Kidney tubule cell (primary cell): ENCODE measurements around the gene ADGRG1.
"Not testable (repeated sequence)": the region's sequence is repeated elsewhere in the genome, so short reads cannot be mapped to it uniquely, and the experiment has no call there.

Source experiments
- DNase-seq: peaks from one replicate; pipeline ENCODE4 v3.0.0-alpha.2; 2018; ENCODE audit warnings: low spot score

Gene ADGRG1

DNA sequence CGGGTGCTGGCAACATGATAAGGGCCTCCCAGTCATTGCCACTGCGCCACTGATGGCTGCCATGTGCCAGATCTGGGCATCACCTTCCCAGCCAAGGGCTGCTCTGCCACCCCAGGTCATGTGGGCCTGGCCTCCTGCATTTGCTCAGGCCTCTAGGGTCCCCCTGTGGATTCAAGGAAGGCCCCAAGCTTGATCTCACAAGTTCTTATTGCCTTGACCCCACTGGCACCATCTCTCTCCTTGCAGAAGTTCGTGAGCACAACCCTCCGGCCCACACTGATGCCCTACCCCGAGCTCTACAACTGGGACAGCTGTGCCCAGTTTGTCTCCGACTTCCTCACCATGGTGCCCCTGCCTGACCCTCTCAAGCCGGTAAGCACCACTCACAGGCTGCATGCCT lies 71.5 kb downstream of the ADGRG1 start:
- no peak for DNase-seq

DNA sequence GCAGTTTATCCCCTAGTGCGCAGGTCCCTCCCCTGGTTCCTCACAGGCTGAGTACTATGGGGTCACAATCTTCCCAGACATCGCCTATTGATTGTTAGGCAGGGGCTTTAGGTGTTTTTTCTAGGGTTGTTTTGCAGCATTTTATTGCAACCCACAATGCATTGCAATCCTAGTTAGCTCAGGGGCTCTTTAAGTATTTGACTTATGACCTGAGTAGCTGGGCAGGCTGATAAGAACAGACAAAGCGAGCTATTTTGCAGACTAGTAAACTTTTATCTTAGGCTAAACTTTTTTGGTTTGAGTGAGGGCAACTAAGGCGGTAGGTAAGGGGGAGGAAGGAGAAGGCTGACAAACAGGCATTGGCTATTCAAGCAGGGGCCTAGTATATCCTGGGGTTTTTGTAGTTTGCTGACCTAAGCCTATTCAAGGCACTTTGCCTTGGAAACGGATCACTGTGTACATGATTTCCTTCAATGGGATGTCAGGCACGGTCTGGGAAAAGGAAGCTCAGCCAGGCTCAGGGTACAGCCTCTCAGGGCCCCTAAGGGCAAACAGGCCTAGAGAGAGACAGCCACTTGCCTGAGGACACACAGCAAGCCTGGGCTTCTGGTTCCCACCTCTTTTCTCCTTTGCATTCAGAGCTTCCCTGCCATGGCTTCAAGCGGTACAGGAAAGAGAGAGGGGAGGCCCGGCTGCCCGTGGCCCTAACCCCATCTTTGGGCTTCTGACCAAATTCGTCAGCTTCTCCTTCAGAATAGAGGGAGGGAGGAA lies 72.5 kb downstream of the ADGRG1 start:
- no peak for DNase-seq

DNA sequence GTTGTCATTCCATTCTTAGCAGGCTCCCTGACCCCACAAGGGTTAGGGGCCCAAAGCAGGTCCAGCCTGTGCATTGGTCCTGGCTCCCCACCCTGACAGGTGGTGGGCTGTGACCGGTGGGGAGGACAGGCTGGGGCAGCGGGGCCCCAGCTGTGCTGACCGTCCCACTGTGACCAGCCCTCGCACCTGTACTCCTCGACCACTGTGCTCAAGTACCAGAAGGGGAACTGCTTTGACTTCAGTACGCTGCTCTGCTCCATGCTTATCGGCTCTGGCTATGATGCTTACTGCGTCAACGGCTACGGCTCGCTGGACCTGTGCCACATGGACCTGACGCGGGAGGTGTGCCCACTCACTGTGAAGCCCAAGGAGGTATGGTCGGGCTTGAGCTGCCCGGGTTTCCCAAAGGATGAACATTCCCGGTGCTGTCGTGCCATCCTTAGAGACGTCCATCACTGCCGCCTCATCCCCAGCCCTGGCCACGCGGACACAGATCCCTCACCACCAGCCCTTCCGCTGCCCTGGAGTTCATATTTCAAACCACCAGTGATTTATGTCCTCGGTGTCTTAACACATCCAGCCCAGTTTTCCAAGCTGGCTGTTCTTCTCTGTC lies 73.4 kb downstream of the ADGRG1 start:
- DNase-seq: no peak

DNA sequence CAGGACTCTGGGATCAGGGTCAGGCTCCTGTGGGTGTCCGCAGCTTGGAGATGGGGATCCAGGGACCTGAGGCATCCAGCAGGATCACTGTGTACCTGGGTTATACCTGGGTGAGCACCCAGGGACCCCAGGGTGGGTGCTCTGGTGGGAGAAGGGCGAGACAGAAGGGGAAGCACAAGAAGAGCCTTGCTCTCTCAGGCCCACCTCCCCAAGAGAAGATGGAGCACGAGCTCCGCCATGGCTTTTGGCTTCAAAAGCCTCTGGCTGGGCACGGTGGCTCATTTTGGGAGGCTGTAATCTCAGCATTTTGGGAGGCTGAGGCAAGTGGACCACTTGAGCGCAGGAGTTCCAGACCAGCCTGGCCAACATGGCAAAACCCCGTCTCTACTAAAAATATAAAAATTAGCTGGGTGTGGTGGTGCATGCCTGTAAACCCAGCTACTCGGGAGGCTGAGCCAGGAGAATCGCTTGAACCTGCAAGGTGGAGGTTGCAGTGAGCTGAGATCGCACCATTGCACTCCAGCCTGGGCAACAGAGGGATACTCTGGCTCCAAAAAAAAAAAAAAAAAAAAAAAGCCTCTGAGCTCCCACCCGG lies 75.1 kb downstream of the ADGRG1 start:
- DNase-seq: no peak

DNA sequence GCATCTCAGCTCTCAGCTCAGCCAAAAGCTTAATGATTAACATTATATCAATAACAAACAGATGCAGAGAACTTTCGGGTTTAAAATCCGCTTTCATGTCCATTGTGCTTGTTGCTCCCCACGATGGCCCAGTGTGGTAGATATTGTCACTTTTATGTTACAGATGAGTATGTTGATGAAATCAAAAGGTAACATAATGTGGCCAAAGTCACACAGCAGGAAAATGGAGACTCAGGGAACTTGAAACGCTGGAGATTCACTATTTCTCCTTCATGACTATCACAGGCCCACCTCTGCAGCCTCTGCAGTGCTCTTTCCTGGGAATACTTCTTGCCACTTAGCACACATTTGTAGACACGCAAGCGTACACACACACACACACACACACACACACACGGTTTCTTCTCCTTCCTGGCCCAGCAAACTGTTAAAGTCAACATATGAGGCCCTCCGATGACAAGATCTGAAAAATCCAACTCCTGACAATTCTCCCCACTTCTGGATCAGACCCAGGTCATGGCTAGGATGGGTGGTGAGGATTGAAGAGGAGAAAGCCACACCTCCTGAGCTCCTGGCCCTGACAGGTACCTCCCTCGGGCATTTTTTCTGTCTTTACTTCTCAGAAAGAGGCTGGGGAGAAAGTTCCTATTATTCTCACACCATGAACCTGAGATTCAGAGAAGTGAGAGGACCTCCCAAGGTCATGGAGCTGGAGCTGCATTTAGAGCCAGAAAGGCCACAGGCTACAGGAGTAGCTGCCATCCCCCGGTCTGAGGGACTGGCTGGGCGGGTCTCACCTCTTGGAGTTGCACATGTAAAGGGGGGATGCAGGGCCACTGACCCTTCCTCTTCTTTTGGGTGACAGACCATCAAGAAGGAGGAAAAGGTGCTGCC lies 75.8 kb downstream of the ADGRG1 start:
- DNase-seq: no peak

DNA sequence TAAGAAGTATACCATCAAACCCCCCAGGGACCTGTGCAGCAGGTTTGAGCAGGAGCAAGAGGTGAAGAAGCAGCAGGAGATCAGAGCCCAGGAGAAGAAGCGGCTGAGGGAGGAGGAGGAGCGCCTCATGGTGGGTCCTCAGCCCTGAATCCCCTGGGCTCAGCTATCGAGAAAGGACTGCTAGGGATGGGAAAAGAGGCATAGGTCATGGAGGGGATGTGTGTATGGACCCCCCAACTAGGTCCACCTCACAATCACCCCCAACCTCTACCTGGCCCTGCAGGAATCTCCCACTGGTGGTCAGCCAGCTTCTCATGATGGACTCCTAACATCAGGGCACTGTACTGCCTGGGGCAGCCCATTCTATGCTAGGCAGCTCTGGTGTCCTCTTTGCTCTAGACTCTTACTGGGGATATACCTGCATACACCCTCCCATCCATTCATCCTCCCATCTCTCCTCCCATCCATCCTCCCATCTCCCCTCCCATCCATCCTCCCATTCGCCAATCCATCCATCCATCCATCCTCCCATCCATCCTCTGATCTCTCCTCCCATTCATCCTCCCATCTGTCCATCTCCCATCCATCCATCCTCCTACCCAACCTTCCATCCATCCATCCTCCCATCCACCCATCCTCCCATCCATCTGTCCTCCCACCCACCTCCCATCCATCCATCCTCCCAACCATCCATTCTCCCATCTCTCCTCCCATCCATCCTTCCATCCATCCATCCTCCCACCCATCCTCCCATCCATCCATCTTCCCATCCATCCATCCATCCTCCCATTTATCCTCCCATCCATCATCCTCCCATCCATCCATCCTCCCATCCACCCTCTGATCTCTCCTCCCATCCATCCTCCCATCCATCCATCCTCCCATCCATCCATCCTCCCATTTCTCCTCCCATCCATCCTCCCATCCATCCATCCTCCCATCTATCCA lies 76.7 kb downstream of the ADGRG1 start:
- no peak for DNase-seq

DNA sequence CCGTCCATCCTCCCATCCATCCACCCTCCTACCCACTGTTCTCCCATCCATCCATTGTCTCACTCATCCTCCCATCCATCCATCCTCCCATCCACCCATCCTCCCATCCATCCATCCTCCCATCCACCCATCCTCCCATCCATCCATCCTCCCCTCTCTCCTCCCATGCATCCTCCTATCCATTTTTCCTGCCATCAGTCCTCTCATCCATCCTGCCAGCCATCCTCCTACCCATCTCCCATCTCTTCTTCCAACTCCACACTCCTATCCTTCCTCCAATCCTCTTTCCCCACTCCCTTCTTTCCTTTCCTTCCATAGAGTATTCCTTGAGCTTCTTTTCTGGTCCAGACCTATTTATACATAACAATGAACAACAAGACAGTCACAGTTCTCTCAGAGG lies 78.3 kb downstream of the ADGRG1 start:
- no peak for DNase-seq

DNA sequence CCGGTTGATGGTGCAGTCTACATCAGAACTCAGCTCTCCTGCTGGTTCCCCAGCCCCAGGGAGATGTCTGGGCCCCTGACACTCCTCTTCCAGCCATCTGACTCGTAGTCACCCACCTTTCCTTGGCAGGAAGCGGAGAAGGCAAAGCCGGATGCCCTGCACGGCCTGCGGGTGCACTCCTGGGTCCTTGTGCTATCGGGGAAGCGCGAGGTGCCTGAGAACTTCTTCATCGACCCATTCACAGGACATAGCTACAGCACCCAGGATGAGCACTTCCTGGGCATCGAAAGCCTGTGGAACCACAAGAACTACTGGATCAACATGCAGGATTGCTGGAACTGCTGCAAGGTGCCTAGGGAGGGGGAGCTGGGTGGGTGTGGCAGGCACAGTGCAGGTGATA lies 78.9 kb downstream of the ADGRG1 start:
- no peak for DNase-seq

DNA sequence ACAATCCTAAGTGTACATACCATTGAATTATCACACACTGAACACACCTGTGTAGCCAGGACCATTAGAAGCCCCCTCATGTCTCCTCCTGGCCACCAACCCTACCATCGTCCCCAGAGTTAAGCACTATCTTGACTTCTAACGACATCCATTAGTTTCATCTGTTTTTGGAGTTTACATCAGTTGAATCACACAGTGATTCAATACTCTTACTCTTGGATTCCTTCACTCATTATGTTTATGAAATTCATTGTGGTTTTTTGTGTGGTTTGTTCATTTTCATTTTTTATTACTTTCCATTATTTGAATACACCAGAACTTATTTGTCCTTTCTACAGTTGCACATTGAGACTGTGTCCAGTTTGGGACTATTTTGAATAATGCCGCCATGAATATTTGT lies 79.7 kb downstream of the ADGRG1 start:
- no peak for DNase-seq

DNA sequence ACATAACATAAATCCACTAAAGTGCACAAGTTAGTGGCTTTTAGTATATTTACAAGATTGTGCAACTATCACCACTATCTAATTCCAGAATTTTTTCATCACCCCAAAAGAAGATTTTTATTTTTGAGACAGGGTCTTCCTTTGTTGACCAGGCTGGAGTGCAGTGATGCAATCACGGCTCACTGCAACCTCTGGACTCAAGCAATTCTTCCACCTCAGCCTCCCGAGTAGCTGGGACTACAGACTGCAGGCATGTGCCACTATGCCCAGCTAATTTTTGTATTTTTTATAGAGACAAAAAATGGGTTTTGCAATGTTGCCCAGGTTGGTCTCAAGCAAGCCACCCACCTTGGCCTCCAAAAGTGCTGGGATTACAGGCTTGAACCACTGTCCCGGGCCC lies 81.2 kb downstream of the ADGRG1 start:
- no peak for DNase-seq

DNA sequence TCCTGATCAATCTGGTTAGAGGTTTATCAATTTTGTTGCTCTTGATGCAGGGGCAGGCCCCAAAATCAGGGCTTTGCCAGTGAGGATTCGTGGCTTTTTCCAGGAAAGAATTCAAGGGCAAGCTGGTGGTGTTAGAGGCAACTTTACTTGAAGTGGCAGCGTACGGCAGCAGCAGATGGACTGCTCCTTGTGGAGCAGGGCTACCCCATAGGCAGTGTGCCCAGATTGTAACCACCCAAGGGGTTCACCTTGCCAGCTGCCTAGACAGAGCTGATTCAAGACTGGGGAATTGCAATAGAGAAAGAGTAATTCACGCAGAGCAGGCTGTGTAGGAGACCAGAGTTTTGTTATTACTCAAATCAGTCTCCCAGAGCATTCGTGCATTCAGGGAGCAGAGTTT lies 82.9 kb downstream of the ADGRG1 start:
- no peak for DNase-seq

DNA sequence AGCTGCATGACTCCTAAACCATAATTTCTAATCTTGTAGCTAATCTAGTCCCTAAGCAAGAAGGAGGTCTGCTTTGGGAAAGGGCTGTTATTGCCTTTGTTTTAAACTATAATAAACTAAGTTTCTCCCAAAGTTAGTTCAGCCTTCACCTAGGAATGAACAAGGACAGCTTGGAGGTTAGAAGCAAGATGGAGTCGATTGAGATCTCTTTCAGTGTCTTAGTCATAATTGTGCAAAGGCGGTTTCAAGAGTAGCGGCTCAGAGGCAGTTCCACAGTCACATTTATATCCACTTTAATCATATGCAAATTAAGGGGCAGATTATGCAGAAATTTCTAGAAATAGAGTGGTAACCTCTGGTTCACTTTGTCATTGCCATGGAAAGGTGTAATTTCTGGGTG lies 83.6 kb downstream of the ADGRG1 start:
- DNase-seq: no peak

DNA sequence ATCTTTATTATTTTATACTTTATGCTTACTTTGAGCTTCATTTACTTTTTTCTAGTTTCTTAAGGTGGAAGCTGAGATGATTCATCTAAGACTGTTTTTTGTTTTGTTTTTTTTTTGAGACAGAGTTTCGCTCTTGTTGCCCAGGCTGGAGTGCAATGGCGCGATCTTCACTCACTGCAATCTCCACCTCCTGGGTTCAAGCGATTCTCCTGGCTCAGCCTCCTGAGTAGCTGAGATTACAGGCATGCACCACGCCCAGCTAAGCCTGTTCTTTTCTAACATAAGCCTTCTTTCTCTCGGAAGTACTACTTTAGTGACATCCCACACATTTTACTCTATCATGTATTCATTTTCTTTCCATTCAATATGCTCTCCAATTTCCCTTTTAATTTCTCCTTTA lies 84.1 kb downstream of the ADGRG1 start:
- DNase-seq: not testable (repeated sequence)

DNA sequence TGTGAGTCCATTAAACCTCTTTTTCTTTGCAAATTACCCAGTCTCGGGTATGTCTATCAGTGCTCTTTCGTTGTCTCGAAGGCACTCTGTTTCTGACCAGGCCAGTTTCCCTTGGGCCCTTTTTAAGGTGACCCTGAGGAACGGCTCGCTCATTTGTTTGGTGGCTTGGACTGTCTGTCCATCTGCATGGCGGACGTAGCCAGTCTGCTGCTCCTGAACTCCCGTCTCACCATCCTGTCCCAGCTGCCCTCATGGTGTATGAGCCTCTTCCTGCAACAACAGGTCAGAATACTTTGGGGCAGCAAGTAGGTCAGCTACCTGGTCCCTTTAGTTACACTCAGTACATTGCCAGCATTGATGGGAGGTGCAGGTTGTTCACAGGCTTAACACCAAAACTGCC lies 85.2 kb downstream of the ADGRG1 start:
- DNase-seq: no peak

DNA sequence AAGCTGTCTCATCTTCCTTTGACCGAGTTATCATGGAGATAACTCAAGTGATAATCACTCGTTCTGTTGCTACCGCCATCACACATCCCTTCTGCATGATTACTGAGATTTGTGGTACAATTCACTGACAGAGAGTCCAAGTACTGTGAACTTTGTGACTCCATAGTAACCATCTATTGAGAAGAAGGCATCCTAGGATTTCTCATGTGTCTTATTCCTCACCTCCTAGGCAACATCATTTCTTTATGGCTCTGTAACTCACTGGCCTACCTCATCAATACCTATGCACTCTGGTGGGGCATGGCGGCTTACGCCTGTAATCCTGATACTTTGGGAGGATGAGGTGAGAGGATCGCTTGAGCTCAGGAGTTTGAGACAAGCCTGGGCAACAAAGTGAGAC lies 85.6 kb downstream of the ADGRG1 start:
- no peak for DNase-seq
